KMS-11 (cell line): ENCODE results near the gene CDH4.
"Not testable (repeated sequence)": the region's sequence is repeated elsewhere in the genome, so short reads cannot be mapped to it uniquely, and the experiment has no call there.

Experiments used
- H2AFZ ChIP-seq: fragments of 200-600 bp; sonication (generic); 2 replicates; pipeline ENCODE4 v1.6.1; 2016; ENCODE audit warnings: antibody characterized with exemption, mixed run types, low read depth
- H3K27ac ChIP-seq: fragments of 200-600 bp; sonication (generic); 2 replicates; pipeline ENCODE4 v1.6.1; 2016; ENCODE audit warnings: mild to moderate bottlenecking, mixed run types
- H3K27me3 ChIP-seq: fragments of 200-600 bp; sonication (generic); 2 replicates; pipeline ENCODE4 v1.6.1; 2017; ENCODE audit warnings: mild to moderate bottlenecking, low read depth, mixed run types, moderate library complexity; ENCODE audit not compliant: insufficient read depth
- H3K36me3 ChIP-seq: fragments of 200-600 bp; sonication (generic); 2 replicates; pipeline ENCODE4 v1.6.1; 2017; ENCODE audit warnings: mild to moderate bottlenecking, mixed run types; ENCODE audit not compliant: insufficient read depth
- H3K4me1 ChIP-seq: fragments of 200-600 bp; sonication (generic); 2 replicates; pipeline ENCODE4 v1.6.1; 2016; ENCODE audit warnings: mild to moderate bottlenecking, low read depth, mixed run types; ENCODE audit not compliant: poor library complexity, severe bottlenecking
- H3K4me2 ChIP-seq: fragments of 200-600 bp; sonication (generic); 2 replicates; pipeline ENCODE4 v1.7.0; 2016; ENCODE audit warnings: mild to moderate bottlenecking, mixed run types
- H3K4me3 ChIP-seq: fragments of 200-600 bp; sonication (generic); IDR thresholded peaks from 2 replicates; pipeline ENCODE4 v1.6.1; 2017; ENCODE audit warnings: low read depth, low read length, mixed read lengths; ENCODE audit not compliant: insufficient read depth
- H3K79me2 ChIP-seq: fragments of 200-600 bp; sonication (generic); 2 replicates; pipeline ENCODE4 v1.6.1; 2016; ENCODE audit warnings: low read depth, mixed run types; ENCODE audit not compliant: insufficient read depth
- H3K9ac ChIP-seq: fragments of 200-600 bp; sonication (generic); 2 replicates; pipeline ENCODE4 v1.6.1; 2016; ENCODE audit warnings: mild to moderate bottlenecking, mixed run types
- H4K20me1 ChIP-seq: fragments of 200-600 bp; sonication (generic); 2 replicates; pipeline ENCODE4 v1.6.1; 2016; ENCODE audit warnings: mild to moderate bottlenecking, mixed run types; ENCODE audit not compliant: insufficient read depth
- TF ChIP-seq, protein P1 (sequence below): fragments of 200-600 bp; sonication (generic); conservative IDR thresholded peaks from 2 replicates; pipeline ENCODE4 v1.6.1; 2017; ENCODE audit warnings: low read depth, mild to moderate bottlenecking, antibody characterized with exemption, low read length, moderate library complexity, mixed read lengths

Gene CDH4

DNA sequence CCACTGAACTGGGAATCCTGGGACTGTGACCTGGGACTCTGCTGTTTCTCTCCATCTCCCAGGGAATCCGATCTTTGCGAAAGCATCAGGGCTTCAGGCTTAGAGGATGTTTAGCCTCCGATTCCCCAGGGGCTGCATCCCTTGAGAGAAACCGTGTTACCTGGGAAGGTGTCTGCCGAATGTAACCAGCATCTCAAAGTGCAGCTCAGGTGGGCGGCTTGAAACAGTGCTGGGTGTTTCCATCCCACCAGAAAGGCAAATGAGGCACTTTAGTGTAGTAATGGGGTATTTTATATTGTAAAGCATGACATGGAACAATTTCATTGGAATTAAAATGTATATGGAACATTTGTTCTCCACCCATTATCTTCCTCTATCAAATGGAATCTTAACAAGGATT, 15.2 kb downstream of the CDH4 start:
- H3K4me3 ChIP-seq = no peak overlapping the region
- no peaks in the 10 kb centered on the region for H3K79me2 ChIP-seq
- no peak overlapping the region for H2AFZ ChIP-seq
- H3K4me2 ChIP-seq = no peak overlapping the region
- H3K9ac ChIP-seq = no peak overlapping the region
- peaks cover 2% of the 10 kb centered on the region; the same call in 1 of the 2 replicates for H3K27me3 ChIP-seq
- no peaks in the 10 kb centered on the region for H3K4me1 ChIP-seq
- no peak overlapping the region for H3K27ac ChIP-seq
- H3K36me3 ChIP-seq = no peaks in the 10 kb centered on the region
- TF ChIP-seq, protein P1, sequence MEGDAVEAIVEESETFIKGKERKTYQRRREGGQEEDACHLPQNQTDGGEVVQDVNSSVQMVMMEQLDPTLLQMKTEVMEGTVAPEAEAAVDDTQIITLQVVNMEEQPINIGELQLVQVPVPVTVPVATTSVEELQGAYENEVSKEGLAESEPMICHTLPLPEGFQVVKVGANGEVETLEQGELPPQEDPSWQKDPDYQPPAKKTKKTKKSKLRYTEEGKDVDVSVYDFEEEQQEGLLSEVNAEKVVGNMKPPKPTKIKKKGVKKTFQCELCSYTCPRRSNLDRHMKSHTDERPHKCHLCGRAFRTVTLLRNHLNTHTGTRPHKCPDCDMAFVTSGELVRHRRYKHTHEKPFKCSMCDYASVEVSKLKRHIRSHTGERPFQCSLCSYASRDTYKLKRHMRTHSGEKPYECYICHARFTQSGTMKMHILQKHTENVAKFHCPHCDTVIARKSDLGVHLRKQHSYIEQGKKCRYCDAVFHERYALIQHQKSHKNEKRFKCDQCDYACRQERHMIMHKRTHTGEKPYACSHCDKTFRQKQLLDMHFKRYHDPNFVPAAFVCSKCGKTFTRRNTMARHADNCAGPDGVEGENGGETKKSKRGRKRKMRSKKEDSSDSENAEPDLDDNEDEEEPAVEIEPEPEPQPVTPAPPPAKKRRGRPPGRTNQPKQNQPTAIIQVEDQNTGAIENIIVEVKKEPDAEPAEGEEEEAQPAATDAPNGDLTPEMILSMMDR = no peak
- no peaks in the 10 kb centered on the region for H4K20me1 ChIP-seq

DNA sequence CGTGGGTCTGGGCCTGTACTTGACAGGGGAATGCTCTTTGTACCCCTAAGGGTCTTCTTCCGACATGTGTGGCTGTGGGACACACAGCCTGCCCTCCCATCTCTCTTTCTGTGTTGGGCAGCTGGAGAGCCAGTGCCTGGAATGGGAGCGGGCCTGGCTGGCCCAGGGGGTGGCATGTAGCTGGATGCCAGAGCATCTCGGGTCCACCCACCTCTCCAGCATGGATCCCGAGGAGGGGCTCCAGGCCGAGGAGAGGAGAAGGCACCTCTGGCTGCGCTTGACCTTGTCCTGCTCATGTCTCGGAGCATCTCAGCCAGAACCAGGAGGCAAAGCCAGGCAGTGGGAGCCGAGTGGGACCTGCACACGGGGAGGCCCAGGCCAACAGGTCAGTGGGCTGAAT, 16.0 kb downstream of the CDH4 start:
- no peak overlapping the region for H3K4me3 ChIP-seq
- no peaks in the 10 kb centered on the region for H4K20me1 ChIP-seq
- H3K9ac ChIP-seq = no peak overlapping the region
- H2AFZ ChIP-seq = no peak overlapping the region
- no peak overlapping the region for H3K4me2 ChIP-seq
- no peaks in the 10 kb centered on the region for H3K79me2 ChIP-seq
- H3K27me3 ChIP-seq = peaks cover 2% of the 10 kb centered on the region; the same call in 1 of the 2 replicates
- H3K36me3 ChIP-seq = no peaks in the 10 kb centered on the region
- TF ChIP-seq, protein P1 = no peak
- H3K4me1 ChIP-seq = no peaks in the 10 kb centered on the region
- no peak overlapping the region for H3K27ac ChIP-seq

DNA sequence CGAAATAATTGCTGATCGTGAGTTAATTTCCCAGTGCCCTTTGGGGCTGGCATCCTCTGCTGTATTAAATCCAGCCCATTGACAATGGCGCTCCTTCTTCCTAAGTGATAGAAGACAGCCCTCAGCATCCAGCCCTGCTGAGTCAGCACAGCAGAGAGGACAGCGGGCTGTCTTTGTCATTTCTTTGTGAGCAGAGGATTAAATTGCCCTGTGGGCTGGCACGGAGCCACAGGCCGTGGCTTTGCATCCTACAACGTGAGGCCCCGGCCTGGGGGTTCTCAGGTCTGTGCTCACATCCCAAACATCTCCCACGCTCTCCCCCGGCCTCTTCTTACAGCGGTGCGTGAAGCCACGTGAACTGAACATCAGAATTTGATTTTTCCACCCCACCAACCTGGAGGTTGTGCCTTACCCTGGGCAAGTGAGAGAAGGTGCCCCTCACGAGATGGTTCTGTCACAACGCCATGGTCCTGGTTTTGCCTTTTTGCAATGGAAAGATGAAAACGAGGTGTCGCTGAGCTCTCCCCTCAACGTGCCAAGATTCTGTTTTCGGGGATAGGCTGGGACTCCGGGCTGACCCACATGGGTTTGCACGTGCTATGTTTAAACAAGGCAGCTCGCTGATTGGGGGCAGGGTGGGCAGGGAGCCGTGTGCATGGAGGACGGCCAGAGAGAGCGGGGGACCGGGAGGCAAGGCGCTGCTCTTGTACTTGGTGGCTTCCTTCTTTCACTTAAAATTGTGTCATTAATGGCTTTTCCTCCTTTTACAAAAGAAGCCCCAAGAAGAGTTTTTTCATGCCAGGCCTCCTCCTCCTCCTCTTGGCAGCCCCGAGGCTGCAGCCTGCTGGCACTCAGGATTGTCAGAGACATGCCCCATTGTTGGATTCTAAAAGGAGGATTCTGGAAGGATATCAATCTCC, 19.5 kb downstream of the CDH4 start:
- no peaks in the 10 kb centered on the region for H3K36me3 ChIP-seq
- no peaks in the 10 kb centered on the region for H3K4me1 ChIP-seq
- H4K20me1 ChIP-seq = no peaks in the 10 kb centered on the region
- H3K9ac ChIP-seq = no peak overlapping the region
- no peak overlapping the region for H3K4me3 ChIP-seq
- TF ChIP-seq, protein P1 = no peak
- H2AFZ ChIP-seq = no peak overlapping the region
- H3K27me3 ChIP-seq = 0 out of 2 replicates have a peak, but pooled peaks cover 2% of the 10 kb centered on the region
- H3K4me2 ChIP-seq = no peak overlapping the region
- H3K79me2 ChIP-seq = no peaks in the 10 kb centered on the region
- H3K27ac ChIP-seq = no peak overlapping the region

DNA sequence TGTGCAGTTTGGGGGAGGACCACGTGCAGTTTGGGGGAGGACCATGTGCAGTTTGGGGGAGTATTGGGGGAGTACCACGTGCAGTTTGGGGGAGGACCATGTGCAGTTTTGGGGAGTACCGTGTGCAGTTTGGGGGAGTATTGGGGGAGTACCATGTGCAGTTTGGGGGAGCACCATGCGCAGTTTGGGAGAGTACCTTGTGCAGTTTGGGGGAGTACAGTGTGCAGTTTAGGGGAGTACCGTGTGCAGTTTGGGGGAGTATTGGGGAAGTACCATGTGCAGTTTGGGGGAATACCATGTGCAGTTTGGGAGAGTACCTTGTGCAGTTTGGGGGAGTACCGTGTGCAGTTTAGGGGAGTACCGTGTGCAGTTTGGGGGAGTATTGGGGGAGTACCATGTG, 21.0 kb downstream of the CDH4 start:
- H3K27me3 ChIP-seq, H4K20me1 ChIP-seq, H3K4me3 ChIP-seq, H3K27ac ChIP-seq, H3K4me2 ChIP-seq, H3K4me1 ChIP-seq, H2AFZ ChIP-seq, H3K36me3 ChIP-seq, H3K79me2 ChIP-seq, H3K9ac ChIP-seq: not testable (repeated sequence)

DNA sequence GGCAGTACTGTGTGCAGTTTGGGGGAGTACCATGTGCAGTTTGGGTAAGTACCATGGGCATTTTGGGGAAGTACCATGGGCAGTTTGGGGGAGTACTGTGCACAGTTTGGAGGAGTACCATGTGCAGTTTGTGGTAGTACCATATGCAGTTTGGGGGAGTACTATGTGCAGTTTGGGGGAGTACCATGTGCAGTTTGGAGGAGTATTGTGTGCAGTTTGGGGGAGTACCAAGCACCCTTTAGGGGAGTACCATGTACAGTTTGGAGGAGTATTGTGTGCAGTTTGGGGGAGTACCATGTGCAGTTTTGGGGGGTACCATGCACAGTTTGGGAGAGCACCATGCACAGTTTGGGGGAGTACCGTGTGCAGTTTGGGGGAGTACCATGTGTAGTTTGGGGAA, 21.6 kb downstream of the CDH4 start:
- H3K27me3 ChIP-seq, H3K4me3 ChIP-seq, H3K36me3 ChIP-seq, H4K20me1 ChIP-seq, H3K79me2 ChIP-seq, H3K4me2 ChIP-seq, H3K27ac ChIP-seq, H2AFZ ChIP-seq, H3K4me1 ChIP-seq, H3K9ac ChIP-seq: not testable (repeated sequence)
